ENCODE data around the gene RPL34.

RPL34 gene

GRCh38 chr4:108607079-108607815, 13.1 kb upstream of the RPL34 start:
- CTCF ChIA-PET = no interaction called here
- no peak overlapping the region for H3K27ac Mint-ChIP-seq
- no peak overlapping the region for H3K4me3 Mint-ChIP-seq
- H3K36me3 Mint-ChIP-seq = peaks cover 7% of the 10 kb centered on the region
- no peak for DNase-seq
- H3K4me1 Mint-ChIP-seq = peaks cover 10% of the 10 kb centered on the region
- H3K27me3 Mint-ChIP-seq = no peaks in the 10 kb centered on the region
- H3K9me3 Mint-ChIP-seq = no peaks in the 10 kb centered on the region

DNA sequence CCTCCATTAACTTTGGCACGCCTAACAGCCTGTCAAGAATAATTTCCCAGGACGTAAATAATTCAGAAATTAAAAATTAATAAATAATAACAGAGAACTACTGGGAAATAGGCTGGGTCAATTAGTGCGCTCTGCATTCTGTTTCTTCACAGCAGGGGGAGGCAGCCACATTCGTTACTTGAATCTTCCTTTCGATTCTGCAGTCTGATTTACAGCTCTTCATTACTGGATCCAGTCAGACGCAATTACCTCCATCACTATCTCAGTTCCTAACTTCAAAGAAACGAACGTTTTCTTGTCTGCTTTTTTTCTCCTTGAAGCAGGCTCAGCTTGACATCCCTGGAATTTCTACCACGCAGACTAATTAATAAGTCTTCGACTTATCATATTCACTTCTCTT, 9.0 kb upstream of the RPL34 start:
- CTCF ChIA-PET = interaction anchor here (1.5 kb wide), 1 partner anchor 9 kb away, joined by 3 read pairs; the partner anchor contains the start of gene RPL34
- no peaks in the 10 kb centered on the region for H3K27me3 Mint-ChIP-seq
- no peak for DNase-seq

GRCh38 chr4:108612365-108612764, 8.0 kb upstream of the RPL34 start:
- H3K36me3 Mint-ChIP-seq = peaks cover 19% of the 10 kb centered on the region
- CTCF ChIA-PET = no interaction called here
- peaks cover 10% of the 10 kb centered on the region for H3K9me3 Mint-ChIP-seq
- no peak overlapping the region for H3K27ac Mint-ChIP-seq
- DNase-seq = no peak
- H3K27me3 Mint-ChIP-seq = no peaks in the 10 kb centered on the region
- H3K4me3 Mint-ChIP-seq = no peak overlapping the region
- H3K4me1 Mint-ChIP-seq = peaks cover 8% of the 10 kb centered on the region

More for the DNA sequence above, 9.0 kb upstream of the RPL34 start:
- Mint-ChIP-seq H3K4me3 (peak overlapping the region; percentile 14), H3K27ac (no peak overlapping the region), H3K9me3 (peaks cover 8% of the 10 kb centered on the region), H3K36me3 (peaks cover 17% of the 10 kb centered on the region), H3K4me1 (peaks cover 8% of the 10 kb centered on the region)

GRCh38 chr4:108619372-108620100, 840 bp upstream of the RPL34 start:
- Mint-ChIP-seq H3K27me3 (no peaks in the 10 kb centered on the region), H3K36me3 (peaks cover 36% of the 10 kb centered on the region), H3K27ac (peak overlapping the region; percentile 91), H3K9me3 (peaks cover 10% of the 10 kb centered on the region), H3K4me1 (peaks cover 52% of the 10 kb centered on the region), H3K4me3 (peak overlapping the region; percentile 88)
- CTCF ChIA-PET = interaction anchor here (0.8 to 1.4 kb wide), 3 partner anchors 8 to 504 kb away, joined by 3 read pairs; no protein-coding TSS in a partner anchor
- DNase-seq = peak; percentile 65

GRCh38 chr4:108620933-108621905, 843 bp downstream of the RPL34 start:
- Mint-ChIP-seq H3K27me3 (no peaks in the 10 kb centered on the region), H3K4me3 (peak overlapping the region; percentile 88), H3K27ac (peak overlapping the region; percentile 91), H3K36me3 (peaks cover 42% of the 10 kb centered on the region), H3K4me1 (peaks cover 58% of the 10 kb centered on the region), H3K9me3 (peaks cover 3% of the 10 kb centered on the region)
- no peak for DNase-seq
- CTCF ChIA-PET = interaction anchor here (1.5 kb wide), 1 partner anchor 14 kb away, joined by 3 read pairs; no protein-coding TSS in a partner anchor

DNA sequence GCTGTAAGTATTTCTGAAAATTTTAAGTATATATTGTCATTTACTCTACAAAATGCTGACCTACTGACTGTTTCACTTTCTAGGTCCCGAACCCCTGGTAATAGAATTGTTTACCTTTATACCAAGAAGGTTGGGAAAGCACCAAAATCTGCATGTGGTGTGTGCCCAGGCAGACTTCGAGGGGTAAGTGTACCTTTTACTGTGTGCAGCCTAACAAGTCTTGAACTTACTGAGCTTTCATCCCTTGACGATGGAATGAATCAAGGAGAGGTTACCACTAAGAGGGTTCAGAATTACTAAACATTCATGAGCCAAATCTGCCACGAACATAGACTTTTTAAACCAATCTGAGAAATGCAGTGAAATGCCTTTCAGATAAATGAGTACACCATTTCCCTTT, 1.6 kb downstream of the RPL34 start:
- no peak for DNase-seq
- Mint-ChIP-seq H3K4me3 (peak overlapping the region; percentile 88), H3K36me3 (peaks cover 42% of the 10 kb centered on the region), H3K27ac (no peak overlapping the region), H3K4me1 (peaks cover 58% of the 10 kb centered on the region), H3K27me3 (no peaks in the 10 kb centered on the region), H3K9me3 (no peaks in the 10 kb centered on the region)
- CTCF ChIA-PET = no interaction called here

- Mint-ChIP-seq H3K27ac (peak overlapping the region; percentile 0), H3K4me1 (peaks cover 58% of the 10 kb centered on the region), H3K27me3 (no peaks in the 10 kb centered on the region), H3K4me3 (no peak overlapping the region), H3K9me3 (no peaks in the 10 kb centered on the region), H3K36me3 (peaks cover 43% of the 10 kb centered on the region)
- CTCF ChIA-PET = no interaction called here
- no peak for DNase-seq
Observed at GRCh38 chr4:108622828-108623227, 2.5 kb downstream of the RPL34 start.

GRCh38 chr4:108624263-108625056, 4.1 kb downstream of the RPL34 start:
- H3K4me1 Mint-ChIP-seq = peaks cover 51% of the 10 kb centered on the region
- no peak overlapping the region for H3K4me3 Mint-ChIP-seq
- CTCF ChIA-PET = interaction anchor here (0.7 kb wide), 1 partner anchor 139 kb away, joined by 3 read pairs; no protein-coding TSS in a partner anchor
- peaks cover 54% of the 10 kb centered on the region for H3K36me3 Mint-ChIP-seq
- no peaks in the 10 kb centered on the region for H3K9me3 Mint-ChIP-seq
- no peaks in the 10 kb centered on the region for H3K27me3 Mint-ChIP-seq
- no peak for DNase-seq
- no peak overlapping the region for H3K27ac Mint-ChIP-seq

DNA sequence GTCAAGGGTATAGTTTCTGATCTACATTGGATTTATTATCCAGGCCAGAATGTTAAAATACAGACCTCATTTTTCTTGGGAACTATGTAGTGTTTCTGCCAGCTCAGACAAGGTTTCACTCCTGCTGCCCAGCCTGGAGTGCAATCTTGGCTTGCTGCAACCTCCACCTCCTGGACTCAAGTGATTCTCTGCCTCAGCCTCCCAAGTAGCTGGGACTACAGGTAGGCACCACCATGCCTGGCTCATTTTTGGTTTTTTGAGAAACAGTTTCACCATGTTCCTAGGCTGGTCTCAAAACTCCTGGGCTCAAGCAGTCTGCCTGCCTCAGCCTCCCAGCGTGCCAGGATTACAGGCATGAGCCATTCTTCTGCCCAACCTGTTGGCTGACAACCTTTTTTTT, 5.7 kb downstream of the RPL34 start:
- DNase-seq = no peak
- Mint-ChIP-seq H3K4me1 (peaks cover 39% of the 10 kb centered on the region), H3K36me3 (peaks cover 63% of the 10 kb centered on the region), H3K9me3 (no peaks in the 10 kb centered on the region), H3K4me3 (no peak overlapping the region), H3K27ac (no peak overlapping the region), H3K27me3 (no peaks in the 10 kb centered on the region)
- CTCF ChIA-PET = no interaction called here

GRCh38 chr4:108628411-108628810, 8.0 kb downstream of the RPL34 start:
- H3K36me3 Mint-ChIP-seq = peaks cover 68% of the 10 kb centered on the region
- peak overlapping the region; percentile 58 for H3K27ac Mint-ChIP-seq
- H3K4me3 Mint-ChIP-seq = no peak overlapping the region
- CTCF ChIA-PET = interaction anchor here (0.7 to 1.0 kb wide), 2 partner anchors 609 to 672 kb away, joined by 3 read pairs; no protein-coding TSS in a partner anchor
- H3K27me3 Mint-ChIP-seq = no peaks in the 10 kb centered on the region
- no peaks in the 10 kb centered on the region for H3K9me3 Mint-ChIP-seq
- no peak for DNase-seq
- peaks cover 18% of the 10 kb centered on the region for H3K4me1 Mint-ChIP-seq

DNA sequence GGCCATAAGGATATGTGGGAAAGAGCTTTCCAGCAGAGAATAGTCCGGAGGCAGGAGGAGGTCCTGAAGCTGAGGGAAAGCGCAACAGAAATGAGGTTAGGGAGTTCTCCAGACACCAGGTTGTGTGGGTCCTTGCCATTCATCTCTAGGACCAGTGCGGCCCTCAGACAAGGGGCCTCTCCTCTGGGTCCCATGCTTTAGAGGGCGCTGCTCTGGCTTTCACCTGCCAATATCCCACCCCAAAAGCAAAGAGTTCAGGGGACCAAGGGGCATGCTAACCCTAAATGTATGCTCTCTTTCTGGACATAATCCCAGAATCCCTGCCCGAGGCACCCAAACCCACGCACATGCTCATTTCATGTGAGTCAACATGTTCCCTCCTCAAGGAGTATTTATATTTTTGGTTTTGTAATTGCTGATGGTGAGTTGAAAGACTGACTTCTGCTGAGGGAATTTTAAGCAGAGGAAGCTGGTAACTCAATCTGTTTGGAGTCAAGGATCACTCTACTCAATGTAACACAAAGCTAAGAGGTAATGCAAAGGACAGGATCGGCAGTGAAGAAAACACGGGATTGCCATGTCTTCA, 14.8 kb downstream of the RPL34 start:
- no peak overlapping the region for H3K27ac Mint-ChIP-seq
- no peaks in the 10 kb centered on the region for H3K4me1 Mint-ChIP-seq
- H3K4me3 Mint-ChIP-seq = no peak overlapping the region
- peaks cover 34% of the 10 kb centered on the region for H3K36me3 Mint-ChIP-seq
- no peaks in the 10 kb centered on the region for H3K27me3 Mint-ChIP-seq
- no peaks in the 10 kb centered on the region for H3K9me3 Mint-ChIP-seq
- DNase-seq = no peak
- CTCF ChIA-PET = interaction anchor here (1.1 kb wide), 2 partner anchors 14 to 62 kb away, joined by 3 to 5 read pairs; partner anchors contain the start of gene RPL34

DNA sequence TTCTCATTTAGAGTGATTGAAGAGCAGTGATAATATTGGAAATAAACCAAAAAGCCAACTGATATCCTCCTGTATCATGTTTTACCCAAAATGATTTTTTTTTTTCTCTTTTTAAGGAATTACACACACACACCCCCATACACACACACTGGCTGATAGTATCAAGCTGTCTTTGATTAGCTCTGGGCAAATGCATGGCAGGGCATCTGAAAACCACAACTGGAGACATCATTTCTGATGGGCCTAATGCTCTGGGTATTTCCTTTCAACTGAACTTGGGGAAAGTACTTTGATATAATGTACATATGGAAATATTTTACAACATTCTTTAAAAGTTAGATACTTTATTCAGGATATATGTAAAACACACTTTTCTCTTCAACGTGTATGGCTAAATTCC, 15.9 kb downstream of the RPL34 start:
- no peak overlapping the region for H3K27ac Mint-ChIP-seq
- H3K36me3 Mint-ChIP-seq = peaks cover 27% of the 10 kb centered on the region
- no peaks in the 10 kb centered on the region for H3K9me3 Mint-ChIP-seq
- no peak for DNase-seq
- no peaks in the 10 kb centered on the region for H3K4me1 Mint-ChIP-seq
- no peaks in the 10 kb centered on the region for H3K27me3 Mint-ChIP-seq
- H3K4me3 Mint-ChIP-seq = no peak overlapping the region
- CTCF ChIA-PET = interaction anchor here (1.1 kb wide), 1 partner anchor 64 kb away, joined by 5 read pairs; no protein-coding TSS in a partner anchor

DNA sequence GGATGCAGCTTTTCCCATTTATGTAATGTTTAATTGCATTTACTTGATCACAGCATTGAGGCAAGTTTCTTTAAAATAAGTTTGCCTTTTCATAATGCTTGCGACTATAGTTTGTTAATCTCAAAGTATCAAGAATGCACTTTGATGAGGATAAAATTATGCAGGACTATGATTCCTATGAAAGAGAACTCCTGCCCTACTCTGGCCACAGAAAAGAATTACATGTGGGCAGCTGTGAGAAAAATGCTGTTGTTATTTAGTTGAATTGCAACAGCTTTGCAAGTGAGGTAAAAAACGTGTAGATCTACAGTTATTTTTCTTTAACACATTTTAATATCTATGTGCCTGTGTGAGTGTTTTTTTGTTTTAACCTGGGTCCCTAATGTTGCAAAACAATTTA, 17.5 kb downstream of the RPL34 start:
- H3K4me3 Mint-ChIP-seq = no peak overlapping the region
- peaks cover 19% of the 10 kb centered on the region for H3K36me3 Mint-ChIP-seq
- no peaks in the 10 kb centered on the region for H3K9me3 Mint-ChIP-seq
- no peaks in the 10 kb centered on the region for H3K27me3 Mint-ChIP-seq
- no peak overlapping the region for H3K27ac Mint-ChIP-seq
- no peak for DNase-seq
- H3K4me1 Mint-ChIP-seq = peaks cover 3% of the 10 kb centered on the region
- CTCF ChIA-PET = interaction anchor here (1.1 to 1.5 kb wide), 3 partner anchors 55 to 619 kb away, joined by 4 to 6 read pairs (median 4); no protein-coding TSS in a partner anchor
